ENCODE data around the gene SHISAL1.

Gene SHISAL1

GRCh38 chr22:44351037-44351436 lies 38.3 kb upstream of the SHISAL1 start:
- TF ChIP-seq ZFX (IDR thresholded peaks at IDR 0.05; ENCODE audit: borderline replicate concordance) (no peak), CTCF (IDR thresholded peaks at IDR 0.05) (no peak)
- H3K27ac ChIP-seq, result no peak overlapping the region

DNA sequence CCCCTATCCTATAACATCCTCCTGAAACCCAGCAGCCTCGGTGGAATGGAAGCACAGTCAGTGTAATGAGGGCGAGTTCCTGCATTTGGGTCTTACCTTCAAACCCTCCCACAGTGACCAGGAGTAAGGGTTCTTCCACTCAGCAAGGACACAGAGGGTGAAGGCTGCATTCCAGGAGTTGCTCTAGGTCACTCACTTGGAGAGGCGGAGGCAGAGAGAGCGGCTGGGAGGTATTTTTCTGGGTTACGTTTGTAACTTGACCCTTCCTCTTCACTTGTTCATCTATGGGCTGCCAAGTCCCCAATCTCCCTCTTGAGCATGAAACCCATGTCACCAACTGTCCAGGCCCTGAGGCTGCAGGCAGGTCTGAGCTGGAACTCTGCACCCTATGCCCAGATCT lies 36.8 kb upstream of the SHISAL1 start:
- TF ChIP-seq CTCF (IDR thresholded peaks at IDR 0.05), result no peak
- no peak for TF ChIP-seq ZFX (IDR thresholded peaks at IDR 0.05; ENCODE audit: borderline replicate concordance)
- H3K27ac ChIP-seq, result no peak overlapping the region

DNA sequence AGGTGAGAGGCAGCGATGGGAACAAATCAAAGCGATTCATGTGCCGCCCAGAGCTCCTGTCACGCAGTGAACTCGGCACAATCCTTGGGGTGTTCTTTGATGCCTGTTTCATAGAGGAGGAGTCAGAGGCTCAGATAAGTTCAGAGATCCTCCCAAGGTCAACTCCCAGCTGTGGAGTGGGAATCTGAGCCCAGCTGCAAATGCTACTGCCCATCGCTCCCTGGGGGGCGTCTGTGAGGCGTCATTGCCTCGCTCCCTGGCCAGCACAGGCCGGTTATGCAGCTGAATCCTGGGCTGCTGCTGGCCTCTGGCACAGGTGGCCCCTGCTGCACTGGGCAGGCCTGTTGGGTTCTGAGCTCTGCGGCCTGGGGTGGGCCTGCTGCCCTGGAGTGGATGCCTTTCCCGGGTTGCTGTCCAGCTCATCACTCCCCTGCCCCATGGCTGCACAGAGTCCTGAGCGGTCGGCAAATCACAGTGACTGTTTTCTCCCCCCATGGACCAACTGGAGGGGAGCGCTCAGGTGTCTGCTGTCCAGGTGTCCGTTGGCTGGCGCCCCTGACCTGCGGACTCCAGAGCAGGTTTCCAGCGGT lies 36.3 kb upstream of the SHISAL1 start:
- no peak for TF ChIP-seq CTCF (IDR thresholded peaks at IDR 0.05)
- TF ChIP-seq ZFX (IDR thresholded peaks at IDR 0.05; ENCODE audit: borderline replicate concordance), result no peak
- H3K27ac ChIP-seq, result no peak overlapping the region

- no peak overlapping the region for H3K27ac ChIP-seq
- TF ChIP-seq CTCF (IDR thresholded peaks at IDR 0.05), result no peak
- no peak for TF ChIP-seq ZFX (IDR thresholded peaks at IDR 0.05; ENCODE audit: borderline replicate concordance)
Observed at GRCh38 chr22:44347549-44347948, 34.8 kb upstream of the SHISAL1 start.

DNA sequence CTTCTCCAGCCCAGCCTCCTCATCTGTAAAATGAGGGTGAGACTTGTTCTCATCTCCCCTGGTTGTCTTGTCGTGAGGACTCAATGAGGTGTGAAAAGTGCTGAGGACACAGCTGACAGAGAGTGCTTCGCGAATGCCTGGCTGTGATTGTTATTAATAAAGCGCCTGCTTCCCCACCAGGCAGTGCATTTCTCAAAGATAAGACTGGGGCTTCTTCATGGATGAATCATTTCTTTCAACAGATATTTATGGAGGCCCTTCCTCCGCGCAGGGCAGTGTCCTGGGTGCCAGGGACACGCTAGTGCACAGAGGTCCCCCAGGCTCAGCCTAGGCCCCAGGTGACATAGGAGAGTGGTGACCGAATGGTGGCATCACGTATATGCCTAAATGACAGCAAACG lies 34.3 kb upstream of the SHISAL1 start:
- H3K27ac ChIP-seq, result no peak overlapping the region

GRCh38 chr22:44345872-44346271 lies 33.1 kb upstream of the SHISAL1 start:
- H3K27ac ChIP-seq, result no peak overlapping the region
- TF ChIP-seq CTCF (IDR thresholded peaks at IDR 0.05) (no peak), ZFX (IDR thresholded peaks at IDR 0.05; ENCODE audit: borderline replicate concordance) (no peak)

More for the DNA sequence above, 34.3 kb upstream of the SHISAL1 start:
- no peak for TF ChIP-seq CTCF (IDR thresholded peaks at IDR 0.05)
- no peak for TF ChIP-seq ZFX (IDR thresholded peaks at IDR 0.05; ENCODE audit: borderline replicate concordance)

DNA sequence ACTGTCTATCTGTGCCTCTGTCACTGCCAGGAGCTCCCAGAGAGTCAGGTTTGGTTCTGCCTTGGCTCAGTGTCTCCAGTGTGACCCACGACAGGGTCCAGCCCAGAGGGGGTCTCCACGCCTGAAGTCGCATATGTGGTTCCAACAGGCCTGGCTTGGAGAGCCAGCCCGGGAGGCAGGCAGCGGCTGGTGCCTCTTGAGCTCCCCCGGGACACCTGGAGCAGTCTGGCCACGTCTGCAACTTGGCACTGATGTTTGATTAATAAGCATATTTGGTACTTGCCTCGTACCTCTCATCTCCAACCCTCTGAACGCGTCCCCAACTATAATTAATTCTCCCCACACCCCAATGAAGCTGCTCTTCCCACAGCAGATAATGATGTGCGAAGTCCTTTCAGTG lies 31.7 kb upstream of the SHISAL1 start:
- no peak overlapping the region for H3K27ac ChIP-seq
- TF ChIP-seq ZFX (IDR thresholded peaks at IDR 0.05; ENCODE audit: borderline replicate concordance) (no peak), CTCF (IDR thresholded peaks at IDR 0.05) (no peak)

Measured in 22Rv1 (cell line).